SU-DHL-6 (cell line): ENCODE data around the gene LRRC4C.

Source experiments
- EZH2phosphoT487 ChIP-seq: fragments of 200-600 bp; sonication (generic), shearing (Covaris generic); conservative IDR thresholded peaks from 2 replicates; pipeline ENCODE4 v1.6.1; 2018; ENCODE audit warnings: mild to moderate bottlenecking, antibody characterized with exemption, low read length, moderate library complexity, mixed read lengths
- TF ChIP-seq, protein P1 (sequence below): fragments of 200-600 bp; sonication (generic); IDR thresholded peaks from one replicate; pipeline ENCODE4 v1.5.1; 2017; ENCODE audit warnings: antibody characterized with exemption, mild to moderate bottlenecking, low read length, moderate library complexity; ENCODE audit not compliant: insufficient read depth, poor library complexity, severe bottlenecking

DNA sequence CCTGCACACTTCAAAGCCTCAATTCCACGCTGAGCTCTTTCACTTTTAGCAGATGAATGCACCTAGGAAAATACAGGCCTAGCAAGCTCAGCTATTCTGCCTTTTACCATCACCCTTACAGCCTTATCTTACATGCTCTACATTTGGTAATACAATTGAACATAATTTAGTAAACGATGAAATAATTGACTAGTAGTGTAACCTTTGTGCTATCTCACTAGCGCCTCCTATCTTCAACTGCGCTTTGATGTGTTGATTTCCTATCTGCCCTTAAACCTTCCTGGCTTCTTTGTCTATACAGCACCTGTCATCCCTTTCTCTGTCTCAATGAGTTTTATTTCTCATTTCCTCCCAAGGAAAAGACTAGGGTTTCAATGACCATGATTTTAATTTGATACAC lies 149.7 kb downstream of the LRRC4C start:
- TF ChIP-seq, protein P1, sequence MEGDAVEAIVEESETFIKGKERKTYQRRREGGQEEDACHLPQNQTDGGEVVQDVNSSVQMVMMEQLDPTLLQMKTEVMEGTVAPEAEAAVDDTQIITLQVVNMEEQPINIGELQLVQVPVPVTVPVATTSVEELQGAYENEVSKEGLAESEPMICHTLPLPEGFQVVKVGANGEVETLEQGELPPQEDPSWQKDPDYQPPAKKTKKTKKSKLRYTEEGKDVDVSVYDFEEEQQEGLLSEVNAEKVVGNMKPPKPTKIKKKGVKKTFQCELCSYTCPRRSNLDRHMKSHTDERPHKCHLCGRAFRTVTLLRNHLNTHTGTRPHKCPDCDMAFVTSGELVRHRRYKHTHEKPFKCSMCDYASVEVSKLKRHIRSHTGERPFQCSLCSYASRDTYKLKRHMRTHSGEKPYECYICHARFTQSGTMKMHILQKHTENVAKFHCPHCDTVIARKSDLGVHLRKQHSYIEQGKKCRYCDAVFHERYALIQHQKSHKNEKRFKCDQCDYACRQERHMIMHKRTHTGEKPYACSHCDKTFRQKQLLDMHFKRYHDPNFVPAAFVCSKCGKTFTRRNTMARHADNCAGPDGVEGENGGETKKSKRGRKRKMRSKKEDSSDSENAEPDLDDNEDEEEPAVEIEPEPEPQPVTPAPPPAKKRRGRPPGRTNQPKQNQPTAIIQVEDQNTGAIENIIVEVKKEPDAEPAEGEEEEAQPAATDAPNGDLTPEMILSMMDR = no peak
- no peak for TF ChIP-seq EZH2phosphoT487
